ENCODE data around the gene ZFR.
A peak's percentile ranks its signal among the peaks of the same experiment; 100 is the strongest.
"Not testable (repeated sequence)": the region's sequence is repeated elsewhere in the genome, so short reads cannot be mapped to it uniquely, and the experiment has no call there.

The ZFR gene

GRCh38 chr5:32434221-32434620, 10.3 kb downstream of the ZFR start:
- ChIA-PET CTCF (no interaction called here), POLR2A (ENCODE audit: low non-redundant PET) (no interaction called here)
- no peak for DNase-seq (ENCODE audit: low spot score)
- no peak for TF ChIP-seq CTCF (conservative IDR thresholded peaks at IDR 0.05; ENCODE audit: low read depth)
- no peak overlapping the region for H3K27ac ChIP-seq

GRCh38 chr5:32432633-32433032, 11.9 kb downstream of the ZFR start:
- DNase-seq (ENCODE audit: low spot score): no peak
- POLR2A ChIA-PET (ENCODE audit: low non-redundant PET): no interaction called here
- TF ChIP-seq CTCF (conservative IDR thresholded peaks at IDR 0.05; ENCODE audit: low read depth): no peak
- CTCF ChIA-PET: no interaction called here
- H3K27ac ChIP-seq: no peak overlapping the region

- CTCF ChIA-PET; DNase-seq (ENCODE audit: low spot score); POLR2A ChIA-PET (ENCODE audit: low non-redundant PET): not testable (repeated sequence)
- 0 out of 2 replicates have a peak overlapping the region, but pooled peaks have one; percentile 33 for H3K27ac ChIP-seq
Measured at GRCh38 chr5:32430825-32431224, 13.7 kb downstream of the ZFR start.

GRCh38 chr5:32428426-32428825, 16.1 kb downstream of the ZFR start:
- ChIA-PET POLR2A (ENCODE audit: low non-redundant PET) (no interaction called here), CTCF (no interaction called here)
- H3K27ac ChIP-seq: no peak overlapping the region
- no peak for TF ChIP-seq CTCF (conservative IDR thresholded peaks at IDR 0.05; ENCODE audit: low read depth)
- no peak for DNase-seq (ENCODE audit: low spot score)

GRCh38 chr5:32426440-32427151, 17.9 kb downstream of the ZFR start:
- TF ChIP-seq CTCF (conservative IDR thresholded peaks at IDR 0.05; ENCODE audit: low read depth): no peak
- no peak overlapping the region for H3K27ac ChIP-seq
- ChIA-PET CTCF (no interaction called here), POLR2A (ENCODE audit: low non-redundant PET) (interaction anchor here (0.8 kb wide), 1 partner anchor 24 kb away, joined by 5 read pairs; no protein-coding TSS in a partner anchor)
- no peak for DNase-seq (ENCODE audit: low spot score)

- DNase-seq (ENCODE audit: low spot score): no peak
- H3K27ac ChIP-seq: peak overlapping the region; percentile 29; the same call in 1 of the 2 replicates
- CTCF ChIA-PET: interaction anchor here (0.5 kb wide), 1 partner anchor 55 kb away, joined by 3 read pairs; no protein-coding TSS in a partner anchor
- no peak for TF ChIP-seq CTCF (conservative IDR thresholded peaks at IDR 0.05; ENCODE audit: low read depth)
- POLR2A ChIA-PET (ENCODE audit: low non-redundant PET): no interaction called here
Measured at GRCh38 chr5:32422697-32423096, 21.8 kb downstream of the ZFR start.

- no peak for TF ChIP-seq CTCF (conservative IDR thresholded peaks at IDR 0.05; ENCODE audit: low read depth)
- no peak for DNase-seq (ENCODE audit: low spot score)
- POLR2A ChIA-PET (ENCODE audit: low non-redundant PET): no interaction called here
- no peak overlapping the region for H3K27ac ChIP-seq
- CTCF ChIA-PET: interaction anchor here (0.6 kb wide), 1 partner anchor 169 kb away, joined by 3 read pairs; no protein-coding TSS in a partner anchor
Measured at GRCh38 chr5:32421075-32421474, 23.5 kb downstream of the ZFR start.

Data from RWPE1 (cell line).